GM18867 (cell line): ENCODE measurements around the gene MNT.

ENCODE experiments used
- ATAC-seq: cut with Tn5 transposase; IDR thresholded peaks from one replicate; pipeline ENCODE4 v1.9.1; 2021; ENCODE audit warnings: mild to moderate bottlenecking, moderate library complexity; ENCODE audit not compliant: unreplicated experiment

The MNT gene

GRCh38 chr17:2335726-2336214 lies 65.1 kb downstream of the MNT start:
- no peak for ATAC-seq
